ENCODE results near the gene NDUFA12.

The NDUFA12 gene

GRCh38 chr12:95003213-95003920 is at the start of gene NDUFA12:
Gene NDUFA12, minus strand, starts transcription at chr12:95003697. Its CDS starts 17 bp downstream, at chr12:95003680.
- H3K27me3 ChIP-seq (ENCODE audit: insufficient read depth, low read length): no peaks in the 10 kb centered on the region
- peaks cover 18% of the 10 kb centered on the region for H3K36me3 ChIP-seq (ENCODE audit: insufficient read depth, low read length)

DNA sequence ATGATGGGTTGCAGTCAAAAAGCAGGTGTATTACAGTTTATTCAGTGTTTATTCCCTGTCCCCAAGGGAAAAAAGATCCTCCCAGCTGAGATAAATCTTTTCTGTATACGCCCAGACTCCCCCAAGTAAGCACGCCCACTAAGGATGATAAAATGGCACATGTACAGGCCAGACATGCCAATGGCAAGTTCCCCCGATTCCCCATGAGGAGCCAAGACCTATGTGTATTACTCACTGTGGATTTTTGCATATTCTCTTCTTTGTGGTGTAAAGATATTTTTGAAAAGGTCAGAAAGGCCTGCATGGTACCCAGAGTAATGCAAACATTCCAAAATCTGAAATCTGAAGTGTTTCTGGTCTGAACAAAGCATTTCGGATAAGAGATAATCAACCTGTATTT is 47.7 kb upstream of the NDUFA12 start:
- H3K27me3 ChIP-seq (ENCODE audit: insufficient read depth, low read length): no peaks in the 10 kb centered on the region
- no peak overlapping the region for H3K4me3 ChIP-seq (ENCODE audit: low read length)
- H3K4me1 ChIP-seq (ENCODE audit: insufficient read depth, low read length): peaks cover 2% of the 10 kb centered on the region
- peaks cover 53% of the 10 kb centered on the region for H3K36me3 ChIP-seq (ENCODE audit: insufficient read depth, low read length)
- no peaks in the 10 kb centered on the region for H3K9me3 ChIP-seq (ENCODE audit: low read length)
- H2AFZ ChIP-seq (ENCODE audit: low read depth, low read length): no peak overlapping the region

More at GRCh38 chr12:95003213-95003920, at the start of gene NDUFA12:
- Histone ChIP-seq H2AFZ (ENCODE audit: low read depth, low read length) (peak within 1 kb of the TSS; percentile 79), H3K9me3 (ENCODE audit: low read length) (no peaks in the 10 kb centered on the region), H3K4me3 (ENCODE audit: low read length) (peak within 1 kb of the TSS; percentile 93), H3K4me1 (ENCODE audit: insufficient read depth, low read length) (peaks cover 2% of the 10 kb centered on the region)

DNA sequence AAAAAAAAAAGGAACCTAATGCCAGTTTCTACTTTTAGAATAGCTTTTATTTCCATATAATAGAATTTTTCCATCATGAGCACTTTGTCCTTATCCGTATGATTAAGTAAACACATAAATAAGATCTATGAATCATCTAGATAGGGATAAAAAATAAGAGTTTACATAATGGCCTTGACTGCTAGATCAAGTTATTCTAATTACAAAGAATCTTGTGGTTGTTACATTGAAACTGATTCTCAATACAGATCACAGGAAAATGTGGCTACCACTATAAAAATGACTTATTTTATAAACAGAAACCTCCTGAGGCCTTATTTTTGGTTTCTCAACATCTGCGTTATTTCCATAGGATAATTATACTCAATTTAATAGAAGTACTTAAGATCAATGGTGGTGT is 34.4 kb upstream of the NDUFA12 start:
- no peak overlapping the region for H2AFZ ChIP-seq (ENCODE audit: low read depth, low read length)
- no peaks in the 10 kb centered on the region for H3K27me3 ChIP-seq (ENCODE audit: insufficient read depth, low read length)
- no peaks in the 10 kb centered on the region for H3K9me3 ChIP-seq (ENCODE audit: low read length)
- peaks cover 45% of the 10 kb centered on the region for H3K36me3 ChIP-seq (ENCODE audit: insufficient read depth, low read length)
- no peak overlapping the region for H3K4me3 ChIP-seq (ENCODE audit: low read length)
- H3K4me1 ChIP-seq (ENCODE audit: insufficient read depth, low read length): no peaks in the 10 kb centered on the region

GRCh38 chr12:95034750-95035149 is 31.3 kb upstream of the NDUFA12 start:
- H3K4me1 ChIP-seq (ENCODE audit: insufficient read depth, low read length): no peaks in the 10 kb centered on the region
- no peak overlapping the region for H2AFZ ChIP-seq (ENCODE audit: low read depth, low read length)
- peaks cover 45% of the 10 kb centered on the region for H3K36me3 ChIP-seq (ENCODE audit: insufficient read depth, low read length)
- no peaks in the 10 kb centered on the region for H3K9me3 ChIP-seq (ENCODE audit: low read length)
- H3K27me3 ChIP-seq (ENCODE audit: insufficient read depth, low read length): no peaks in the 10 kb centered on the region
- no peak overlapping the region for H3K4me3 ChIP-seq (ENCODE audit: low read length)

GRCh38 chr12:95022477-95022876 is 19.0 kb upstream of the NDUFA12 start:
- Histone ChIP-seq H3K4me3 (ENCODE audit: low read length) (no peak overlapping the region), H3K9me3 (ENCODE audit: low read length) (no peaks in the 10 kb centered on the region), H3K36me3 (ENCODE audit: insufficient read depth, low read length) (peaks cover 14% of the 10 kb centered on the region), H2AFZ (ENCODE audit: low read depth, low read length) (no peak overlapping the region), H3K27me3 (ENCODE audit: insufficient read depth, low read length) (no peaks in the 10 kb centered on the region), H3K4me1 (ENCODE audit: insufficient read depth, low read length) (no peaks in the 10 kb centered on the region)

GRCh38 chr12:95017482-95017881 is 14.0 kb upstream of the NDUFA12 start:
- Histone ChIP-seq H2AFZ (ENCODE audit: low read depth, low read length) (no peak overlapping the region), H3K9me3 (ENCODE audit: low read length) (no peaks in the 10 kb centered on the region), H3K36me3 (ENCODE audit: insufficient read depth, low read length) (peaks cover 6% of the 10 kb centered on the region), H3K4me1 (ENCODE audit: insufficient read depth, low read length) (no peaks in the 10 kb centered on the region), H3K4me3 (ENCODE audit: low read length) (no peak overlapping the region), H3K27me3 (ENCODE audit: insufficient read depth, low read length) (no peaks in the 10 kb centered on the region)

- Histone ChIP-seq H3K4me1 (ENCODE audit: insufficient read depth, low read length) (no peaks in the 10 kb centered on the region), H3K27me3 (ENCODE audit: insufficient read depth, low read length) (no peaks in the 10 kb centered on the region), H2AFZ (ENCODE audit: low read depth, low read length) (no peak overlapping the region), H3K4me3 (ENCODE audit: low read length) (no peak overlapping the region), H3K36me3 (ENCODE audit: insufficient read depth, low read length) (peaks cover 3% of the 10 kb centered on the region), H3K9me3 (ENCODE audit: low read length) (no peaks in the 10 kb centered on the region)
These were observed 12.6 kb upstream of the NDUFA12 start for GRCh38 chr12:95016120-95016519.

DNA sequence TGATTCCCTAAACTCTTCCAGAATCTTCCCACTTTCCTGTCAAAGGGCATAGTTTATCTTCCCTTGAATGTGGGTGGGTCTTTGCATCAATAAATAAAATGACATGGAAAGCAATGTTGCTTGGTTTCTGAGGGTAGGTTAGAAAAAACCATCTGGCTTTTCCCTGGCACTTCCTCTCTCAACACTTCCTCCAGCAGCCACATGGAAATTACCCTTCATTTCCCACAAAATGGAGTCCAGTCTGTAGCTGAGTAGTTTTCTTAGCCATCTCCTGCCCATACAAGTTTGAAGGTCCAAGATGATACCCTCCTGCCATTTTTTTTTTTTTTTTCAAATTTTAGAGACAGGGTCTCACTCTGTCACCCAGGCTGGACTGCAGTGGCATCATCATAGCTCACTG is 11.1 kb upstream of the NDUFA12 start:
- H3K9me3 ChIP-seq (ENCODE audit: low read length): no peaks in the 10 kb centered on the region
- H3K4me3 ChIP-seq (ENCODE audit: low read length): no peak overlapping the region
- no peaks in the 10 kb centered on the region for H3K4me1 ChIP-seq (ENCODE audit: insufficient read depth, low read length)
- no peak overlapping the region for H2AFZ ChIP-seq (ENCODE audit: low read depth, low read length)
- H3K36me3 ChIP-seq (ENCODE audit: insufficient read depth, low read length): peaks cover 2% of the 10 kb centered on the region
- no peaks in the 10 kb centered on the region for H3K27me3 ChIP-seq (ENCODE audit: insufficient read depth, low read length)

- H3K4me1 ChIP-seq (ENCODE audit: insufficient read depth, low read length): no peaks in the 10 kb centered on the region
- no peak overlapping the region for H2AFZ ChIP-seq (ENCODE audit: low read depth, low read length)
- H3K4me3 ChIP-seq (ENCODE audit: low read length): no peak overlapping the region
- H3K36me3 ChIP-seq (ENCODE audit: insufficient read depth, low read length): peaks cover 2% of the 10 kb centered on the region
- no peaks in the 10 kb centered on the region for H3K27me3 ChIP-seq (ENCODE audit: insufficient read depth, low read length)
- no peaks in the 10 kb centered on the region for H3K9me3 ChIP-seq (ENCODE audit: low read length)
These were observed 2.7 kb upstream of the NDUFA12 start for GRCh38 chr12:95006206-95006605.

GRCh38 chr12:95004610-95005009 is 1.1 kb upstream of the NDUFA12 start:
- no peak overlapping the region for H2AFZ ChIP-seq (ENCODE audit: low read depth, low read length)
- peaks cover 2% of the 10 kb centered on the region for H3K4me1 ChIP-seq (ENCODE audit: insufficient read depth, low read length)
- H3K27me3 ChIP-seq (ENCODE audit: insufficient read depth, low read length): no peaks in the 10 kb centered on the region
- no peaks in the 10 kb centered on the region for H3K9me3 ChIP-seq (ENCODE audit: low read length)
- H3K4me3 ChIP-seq (ENCODE audit: low read length): no peak overlapping the region
- H3K36me3 ChIP-seq (ENCODE audit: insufficient read depth, low read length): peaks cover 17% of the 10 kb centered on the region

DNA sequence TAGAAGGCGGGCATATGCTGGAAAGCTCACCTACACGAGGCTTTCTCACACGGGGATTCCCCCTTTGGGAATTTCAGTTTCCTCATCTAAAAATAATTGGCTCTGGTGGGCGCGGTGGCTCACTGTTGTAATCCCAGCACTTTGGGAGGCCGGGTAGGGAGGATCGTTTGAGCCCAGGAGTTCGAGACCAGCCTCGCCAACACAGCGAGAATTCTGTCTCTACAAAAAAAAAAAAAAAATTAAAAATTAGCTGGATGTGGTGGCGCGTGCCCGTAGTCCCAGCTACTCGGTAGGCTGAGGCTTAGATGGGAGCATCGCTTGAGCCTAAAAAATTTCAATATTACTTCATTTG is 400 bp upstream of the NDUFA12 start:
- Histone ChIP-seq H3K27me3 (ENCODE audit: insufficient read depth, low read length) (no peaks in the 10 kb centered on the region), H3K4me1 (ENCODE audit: insufficient read depth, low read length) (peaks cover 2% of the 10 kb centered on the region), H3K4me3 (ENCODE audit: low read length) (peak overlapping the region; percentile 93), H2AFZ (ENCODE audit: low read depth, low read length) (peak overlapping the region; percentile 79), H3K9me3 (ENCODE audit: low read length) (no peaks in the 10 kb centered on the region), H3K36me3 (ENCODE audit: insufficient read depth, low read length) (peaks cover 18% of the 10 kb centered on the region)

- Histone ChIP-seq H3K27me3 (ENCODE audit: insufficient read depth, low read length) (no peaks in the 10 kb centered on the region), H3K36me3 (ENCODE audit: insufficient read depth, low read length) (peaks cover 18% of the 10 kb centered on the region), H3K4me1 (ENCODE audit: insufficient read depth, low read length) (peaks cover 2% of the 10 kb centered on the region), H3K4me3 (ENCODE audit: low read length) (peak overlapping the region; percentile 93), H3K9me3 (ENCODE audit: low read length) (no peaks in the 10 kb centered on the region), H2AFZ (ENCODE audit: low read depth, low read length) (peak overlapping the region; percentile 19)
These were observed 743 bp downstream of the NDUFA12 start for GRCh38 chr12:95002754-95003153.

- H2AFZ ChIP-seq (ENCODE audit: low read depth, low read length): no peak overlapping the region
- peaks cover 2% of the 10 kb centered on the region for H3K4me1 ChIP-seq (ENCODE audit: insufficient read depth, low read length)
- no peaks in the 10 kb centered on the region for H3K27me3 ChIP-seq (ENCODE audit: insufficient read depth, low read length)
- no peak overlapping the region for H3K4me3 ChIP-seq (ENCODE audit: low read length)
- no peaks in the 10 kb centered on the region for H3K9me3 ChIP-seq (ENCODE audit: low read length)
- peaks cover 33% of the 10 kb centered on the region for H3K36me3 ChIP-seq (ENCODE audit: insufficient read depth, low read length)
These were observed 5.2 kb downstream of the NDUFA12 start for GRCh38 chr12:94998326-94998725.

- H3K36me3 ChIP-seq (ENCODE audit: insufficient read depth, low read length): peaks cover 33% of the 10 kb centered on the region
- no peaks in the 10 kb centered on the region for H3K27me3 ChIP-seq (ENCODE audit: insufficient read depth, low read length)
- H3K4me3 ChIP-seq (ENCODE audit: low read length): no peak overlapping the region
- no peaks in the 10 kb centered on the region for H3K9me3 ChIP-seq (ENCODE audit: low read length)
- peaks cover 2% of the 10 kb centered on the region for H3K4me1 ChIP-seq (ENCODE audit: insufficient read depth, low read length)
- no peak overlapping the region for H2AFZ ChIP-seq (ENCODE audit: low read depth, low read length)
These were observed 5.8 kb downstream of the NDUFA12 start for GRCh38 chr12:94997726-94998125.

Measured in neuron (in vitro differentiated cells).